Endodermal cell (in vitro differentiated cells): ENCODE data around the gene NCAM2. TPM values are rescaled to one million over a fixed set of nuclear protein-coding genes. Genes with fewer than 3 reads are reported as not detected.

Experiments used
- DNase-seq: peaks from one replicate; pipeline ENCODE4 v3.0.0-alpha.2; 2017
- H3K27ac ChIP-seq: 2 replicates; pipeline ENCODE4 v1.5.1; 2013; ENCODE audit warnings: mild to moderate bottlenecking, low read depth, low read length, moderate library complexity
- H3K27me3 ChIP-seq: 2 replicates; pipeline ENCODE4 v1.6.1; 2013; ENCODE audit warnings: mild to moderate bottlenecking, low read length, moderate library complexity; ENCODE audit not compliant: insufficient read depth, control insufficient read depth, poor library complexity, severe bottlenecking
- H3K36me3 ChIP-seq: 2 replicates; pipeline ENCODE4 v1.7.0; 2013; ENCODE audit warnings: mild to moderate bottlenecking, low read length, moderate library complexity; ENCODE audit not compliant: control insufficient read depth, insufficient read depth
- H3K4me1 ChIP-seq: one replicate; pipeline ENCODE4 v1.7.0; 2013; ENCODE audit warnings: low read length; ENCODE audit not compliant: control insufficient read depth, insufficient read depth
- H3K4me3 ChIP-seq: 2 replicates; pipeline ENCODE4 v1.5.1; 2013; ENCODE audit warnings: mild to moderate bottlenecking, low read length, moderate library complexity
- H3K9ac ChIP-seq: 2 replicates; pipeline ENCODE4 v1.6.1; 2013; ENCODE audit warnings: mild to moderate bottlenecking, low read length, moderate library complexity; ENCODE audit not compliant: poor library complexity, severe bottlenecking; ENCODE audit errors: extremely low read depth
- H3K9me3 ChIP-seq: 2 replicates; pipeline ENCODE4 v1.6.1; 2013; ENCODE audit warnings: mild to moderate bottlenecking, low read length, moderate library complexity; ENCODE audit not compliant: control insufficient read depth
- H3K27ac Mint-ChIP-seq: 2 replicates; pipeline ENCODE4 v1.8.0; 2020; ENCODE audit warnings: mixed read lengths
- H3K27me3 Mint-ChIP-seq: 2 replicates; pipeline ENCODE4 v1.8.0; 2021; ENCODE audit warnings: mild to moderate bottlenecking, mixed read lengths; ENCODE audit not compliant: insufficient read depth
- H3K36me3 Mint-ChIP-seq: 2 replicates; pipeline ENCODE4 v1.8.0; 2020; ENCODE audit warnings: low read depth, mixed read lengths
- H3K4me1 Mint-ChIP-seq: 2 replicates; pipeline ENCODE4 v1.8.0; 2020; ENCODE audit warnings: mixed read lengths
- H3K4me3 Mint-ChIP-seq: 2 replicates; pipeline ENCODE4 v1.8.0; 2020; ENCODE audit warnings: mild to moderate bottlenecking, moderate library complexity, mixed read lengths
- H3K9me3 Mint-ChIP-seq: 2 replicates; pipeline ENCODE4 v1.8.0; 2020; ENCODE audit warnings: mild to moderate bottlenecking, mixed read lengths
- WGBS, 2 experiments: methylation state at CpG; one replicate each; pipeline versions ENCODE4 v1.1.5 to v1.1.7; 2013; ENCODE audit warnings: missing lambda C conversion rate in 2 of 2, mixed read lengths in 1 of 2; ENCODE audit not compliant: insufficient coverage in 1 of 2, insufficient read length in 1 of 2; 5-methylcytosine and 5-hydroxymethylcytosine counted together
- total RNA-seq, 2 donors: library from RNA; stranded (reverse); fragmentation: NEBNext Ultra II Directional in 1 of 2; extraction: Animal tissue kit (Norgen Biotek cat#: 25700) in 1 of 2; gene quantifications; 2 replicates in 1 of 2; 3 replicates in 1 of 2; pipeline ENCODE4 v1.2.1, GENCODE V29; 2021
- TF ChIP-seq, protein P1 (sequence below): fragments of 200-600 bp; sonication (generic); conservative IDR thresholded peaks from 2 replicates; pipeline ENCODE4 v1.5.0; 2021; ENCODE audit warnings: antibody characterized with exemption, mild to moderate bottlenecking

NCAM2 gene
- total RNA-seq, 2 donors from 2014 or later, result 0.46 to 0.69 TPM

DNA sequence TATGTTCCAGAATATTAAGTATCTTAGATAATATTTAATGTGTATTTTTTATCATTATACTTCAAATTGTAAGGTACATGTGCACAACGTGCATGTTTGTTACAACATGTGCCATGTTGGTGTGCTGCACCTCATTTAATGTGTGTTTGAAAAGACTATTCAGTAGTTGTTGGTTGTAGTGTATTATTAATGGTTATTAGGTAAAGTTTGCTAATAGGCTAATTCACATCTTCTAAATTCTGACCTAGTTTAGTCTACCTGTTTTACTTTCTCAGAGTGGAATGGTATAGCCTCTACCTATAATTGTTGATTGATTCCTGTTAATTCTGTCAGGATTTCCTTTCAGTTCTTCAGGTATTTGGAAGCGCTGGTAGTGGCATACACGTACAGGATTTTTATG is 153.0 kb downstream of the NCAM2 start:
- TF ChIP-seq, protein P1, sequence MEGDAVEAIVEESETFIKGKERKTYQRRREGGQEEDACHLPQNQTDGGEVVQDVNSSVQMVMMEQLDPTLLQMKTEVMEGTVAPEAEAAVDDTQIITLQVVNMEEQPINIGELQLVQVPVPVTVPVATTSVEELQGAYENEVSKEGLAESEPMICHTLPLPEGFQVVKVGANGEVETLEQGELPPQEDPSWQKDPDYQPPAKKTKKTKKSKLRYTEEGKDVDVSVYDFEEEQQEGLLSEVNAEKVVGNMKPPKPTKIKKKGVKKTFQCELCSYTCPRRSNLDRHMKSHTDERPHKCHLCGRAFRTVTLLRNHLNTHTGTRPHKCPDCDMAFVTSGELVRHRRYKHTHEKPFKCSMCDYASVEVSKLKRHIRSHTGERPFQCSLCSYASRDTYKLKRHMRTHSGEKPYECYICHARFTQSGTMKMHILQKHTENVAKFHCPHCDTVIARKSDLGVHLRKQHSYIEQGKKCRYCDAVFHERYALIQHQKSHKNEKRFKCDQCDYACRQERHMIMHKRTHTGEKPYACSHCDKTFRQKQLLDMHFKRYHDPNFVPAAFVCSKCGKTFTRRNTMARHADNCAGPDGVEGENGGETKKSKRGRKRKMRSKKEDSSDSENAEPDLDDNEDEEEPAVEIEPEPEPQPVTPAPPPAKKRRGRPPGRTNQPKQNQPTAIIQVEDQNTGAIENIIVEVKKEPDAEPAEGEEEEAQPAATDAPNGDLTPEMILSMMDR, result no peak
- DNase-seq, result no peak
- Histone ChIP-seq H3K36me3 (no peaks in the 10 kb centered on the region), H3K9ac (no peak overlapping the region), H3K4me3 (no peak overlapping the region), H3K27ac (no peak overlapping the region), H3K4me1 (no peaks in the 10 kb centered on the region), H3K27me3 (no peaks in the 10 kb centered on the region), H3K9me3 (no peaks in the 10 kb centered on the region)
- Mint-ChIP-seq H3K9me3 (no peaks in the 10 kb centered on the region), H3K4me3 (no peak overlapping the region), H3K27ac (no peak overlapping the region), H3K4me1 (no peaks in the 10 kb centered on the region), H3K27me3 (peaks cover 3% of the 10 kb centered on the region), H3K36me3 (no peaks in the 10 kb centered on the region)
- 89% methylated on average over 3 of the region's 3 CpGs; no CpG with 5 or more reads in 1 of the 2 experiments for WGBS, 2 experiments

DNA sequence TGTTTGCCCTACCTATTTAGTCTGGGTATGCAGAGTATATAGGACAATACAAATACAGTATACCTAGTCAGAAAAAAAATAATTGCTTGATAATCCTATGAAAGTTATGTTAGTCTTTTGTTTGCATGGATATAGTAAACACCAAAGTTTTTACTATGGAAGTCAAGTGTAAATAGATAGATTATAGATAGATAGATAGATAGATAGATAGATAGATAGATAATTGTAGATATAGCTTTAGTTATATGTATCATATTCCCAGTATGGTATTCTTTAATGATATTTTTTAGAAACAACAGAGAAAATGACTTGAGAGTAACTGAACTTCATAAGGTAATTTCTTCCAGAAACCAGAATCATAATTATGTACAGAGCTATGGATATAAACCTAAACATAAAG is 158.2 kb downstream of the NCAM2 start:
- Histone ChIP-seq H3K36me3 (no peaks in the 10 kb centered on the region), H3K27ac (no peak overlapping the region), H3K4me3 (no peak overlapping the region), H3K27me3 (no peaks in the 10 kb centered on the region), H3K4me1 (no peaks in the 10 kb centered on the region), H3K9me3 (no peaks in the 10 kb centered on the region), H3K9ac (no peak overlapping the region)
- DNase-seq, result no peak
- H3K4me3 Mint-ChIP-seq, result no peak overlapping the region
- peaks cover 3% of the 10 kb centered on the region for H3K27me3 Mint-ChIP-seq
- no peak overlapping the region for H3K27ac Mint-ChIP-seq
- H3K9me3 Mint-ChIP-seq, result no peaks in the 10 kb centered on the region
- TF ChIP-seq, protein P1, result no peak
- no peaks in the 10 kb centered on the region for H3K4me1 Mint-ChIP-seq
- no peaks in the 10 kb centered on the region for H3K36me3 Mint-ChIP-seq

DNA sequence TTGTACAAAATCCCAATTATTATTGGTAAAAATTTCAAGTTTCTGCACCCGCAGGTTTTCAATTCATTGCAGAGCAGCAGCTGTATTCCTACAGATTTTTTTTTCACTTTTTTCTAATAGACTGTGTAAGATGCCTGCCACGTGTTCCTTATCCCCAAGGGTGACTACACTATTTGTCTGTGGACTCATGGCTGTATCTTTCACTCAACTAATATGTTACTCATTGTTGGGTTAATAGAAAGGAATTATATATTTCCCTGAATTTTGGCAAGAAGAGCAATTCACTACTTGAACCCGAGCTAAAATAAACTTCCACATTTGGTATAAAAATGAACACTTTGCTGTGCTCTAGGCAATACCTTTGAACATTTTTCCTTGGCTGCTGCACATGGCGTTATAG is 158.7 kb downstream of the NCAM2 start:
- no peak overlapping the region for H3K4me3 ChIP-seq
- Mint-ChIP-seq H3K4me1 (no peaks in the 10 kb centered on the region), H3K27ac (no peak overlapping the region), H3K9me3 (no peaks in the 10 kb centered on the region), H3K4me3 (no peak overlapping the region), H3K36me3 (no peaks in the 10 kb centered on the region), H3K27me3 (peaks cover 3% of the 10 kb centered on the region)
- H3K27me3 ChIP-seq, result no peaks in the 10 kb centered on the region
- no peak overlapping the region for H3K9ac ChIP-seq
- no peaks in the 10 kb centered on the region for H3K36me3 ChIP-seq
- DNase-seq, result no peak
- H3K27ac ChIP-seq, result no peak overlapping the region
- no peaks in the 10 kb centered on the region for H3K9me3 ChIP-seq
- WGBS, 2 experiments, result 89% methylated on average over 4 of the region's 4 CpGs; no CpG with 5 or more reads in 1 of the 2 experiments
- TF ChIP-seq, protein P1, result no peak
- H3K4me1 ChIP-seq, result no peaks in the 10 kb centered on the region
